HEK293 (cell line): Measurements from ENCODE around the gene EIF5A2.
A peak's percentile ranks its signal among the peaks of the same experiment; 100 is the strongest.

ENCODE experiments used
- HOXD13 ChIP-seq: sonication (generic); formaldehyde crosslinking; IDR thresholded peaks from 2 replicates; pipeline ENCODE4 v1.8.0; 2022; ENCODE audit warnings: missing genetic modification reagents, borderline replicate concordance
- KLF10 ChIP-seq: fragments of 450-650 bp; IDR thresholded peaks from 2 replicates; pipeline ENCODE4 v1.5.1; 2018; ENCODE audit warnings: missing biosample characterization, mild to moderate bottlenecking, missing genetic modification characterization
- MEIS1 ChIP-seq: sonication (generic); formaldehyde crosslinking; IDR thresholded peaks from 2 replicates; pipeline ENCODE4 v1.8.1; 2022; ENCODE audit warnings: missing genetic modification reagents, mild to moderate bottlenecking, borderline replicate concordance
- ZBTB26 ChIP-seq: fragments of 450-650 bp; formaldehyde crosslinking; optimal IDR thresholded peaks from 2 replicates; pipeline ENCODE3; 2016; ENCODE audit warnings: missing biosample characterization, mild to moderate bottlenecking, missing genetic modification characterization
- ZBTB49 ChIP-seq: fragments of 450-650 bp; formaldehyde crosslinking; IDR thresholded peaks from 2 replicates; pipeline ENCODE4 v1.5.1; 2016; ENCODE audit warnings: missing biosample characterization, missing genetic modification characterization, low read depth
- ZFP3 ChIP-seq: fragments of 450-650 bp; formaldehyde crosslinking; IDR thresholded peaks from 2 replicates; pipeline ENCODE4 v1.5.1; 2016; ENCODE audit warnings: low read depth, missing biosample characterization, missing genetic modification characterization
- ZNF19 ChIP-seq: fragments of 450-650 bp; formaldehyde crosslinking; IDR thresholded peaks from 2 replicates; pipeline ENCODE4; 2016; ENCODE audit warnings: missing biosample characterization, missing genetic modification characterization, low read depth
- ZNF341 ChIP-seq: fragments of 450-650 bp; formaldehyde crosslinking; IDR thresholded peaks from 2 replicates; pipeline ENCODE4; 2016; ENCODE audit warnings: low read depth, missing biosample characterization, missing genetic modification characterization
- ZNF426 ChIP-seq: fragments of 450-650 bp; formaldehyde crosslinking; IDR thresholded peaks from 2 replicates; pipeline ENCODE4 v1.5.1; 2017; ENCODE audit warnings: missing biosample characterization, missing genetic modification characterization, mild to moderate bottlenecking, inconsistent platforms, moderate library complexity
- ZNF548 ChIP-seq: fragments of 450-650 bp; formaldehyde crosslinking; IDR thresholded peaks from 2 replicates; pipeline ENCODE4 v1.5.1; 2016; ENCODE audit warnings: missing biosample characterization, missing genetic modification characterization
- ZNF558 ChIP-seq: fragments of 450-650 bp; formaldehyde crosslinking; IDR thresholded peaks from 2 replicates; pipeline ENCODE4 v1.5.1; 2016; ENCODE audit warnings: missing biosample characterization, missing genetic modification characterization
- ZNF664 ChIP-seq: fragments of 450-650 bp; formaldehyde crosslinking; IDR thresholded peaks from 2 replicates; pipeline ENCODE4 v1.5.1; 2016; ENCODE audit warnings: missing biosample characterization, missing genetic modification characterization
- ZNF670 ChIP-seq: fragments of 450-650 bp; formaldehyde crosslinking; IDR thresholded peaks from 2 replicates; pipeline ENCODE4 v1.5.1; 2016; ENCODE audit warnings: missing biosample characterization, missing genetic modification characterization, low read depth
- ZNF704 ChIP-seq: fragments of 450-650 bp; formaldehyde crosslinking; IDR thresholded peaks from 2 replicates; pipeline ENCODE4 v1.5.1; 2016; ENCODE audit warnings: missing biosample characterization, missing genetic modification characterization
- ZNF777 ChIP-seq: fragments of 450-650 bp; formaldehyde crosslinking; IDR thresholded peaks from 2 replicates; pipeline ENCODE4 v1.5.1; 2017; ENCODE audit warnings: missing biosample characterization, missing genetic modification characterization, borderline replicate concordance
- TF ChIP-seq, protein P1 (sequence below): fragments of 450-650 bp; formaldehyde crosslinking; IDR thresholded peaks from 2 replicates; pipeline ENCODE4 v1.5.1; 2017; ENCODE audit warnings: missing biosample characterization, missing genetic modification characterization
- TF ChIP-seq, protein P2 (sequence below): fragments of 450-650 bp; formaldehyde crosslinking; IDR thresholded peaks from 2 replicates; pipeline ENCODE4 v1.5.1; 2016; ENCODE audit warnings: missing biosample characterization, missing genetic modification characterization, borderline replicate concordance
- TF ChIP-seq, protein P3 (sequence below): fragments of 450-650 bp; formaldehyde crosslinking; IDR thresholded peaks from 2 replicates; pipeline ENCODE4 v1.5.1; 2016; ENCODE audit warnings: missing biosample characterization, missing genetic modification characterization
- TF ChIP-seq, protein P4 (sequence below): fragments of 450-650 bp; formaldehyde crosslinking; IDR thresholded peaks from 2 replicates; pipeline ENCODE4 v1.5.1; 2016; ENCODE audit warnings: missing biosample characterization, missing genetic modification characterization
- TF ChIP-seq, protein P5 (sequence below): fragments of 450-650 bp; formaldehyde crosslinking; IDR thresholded peaks from 2 replicates; pipeline ENCODE4 v1.5.1; 2016; ENCODE audit warnings: missing biosample characterization, missing genetic modification characterization

EIF5A2 gene

GRCh38 chr3:170908235-170909116 lies at the start of gene EIF5A2 (continued):
- TF ChIP-seq, protein P1, sequence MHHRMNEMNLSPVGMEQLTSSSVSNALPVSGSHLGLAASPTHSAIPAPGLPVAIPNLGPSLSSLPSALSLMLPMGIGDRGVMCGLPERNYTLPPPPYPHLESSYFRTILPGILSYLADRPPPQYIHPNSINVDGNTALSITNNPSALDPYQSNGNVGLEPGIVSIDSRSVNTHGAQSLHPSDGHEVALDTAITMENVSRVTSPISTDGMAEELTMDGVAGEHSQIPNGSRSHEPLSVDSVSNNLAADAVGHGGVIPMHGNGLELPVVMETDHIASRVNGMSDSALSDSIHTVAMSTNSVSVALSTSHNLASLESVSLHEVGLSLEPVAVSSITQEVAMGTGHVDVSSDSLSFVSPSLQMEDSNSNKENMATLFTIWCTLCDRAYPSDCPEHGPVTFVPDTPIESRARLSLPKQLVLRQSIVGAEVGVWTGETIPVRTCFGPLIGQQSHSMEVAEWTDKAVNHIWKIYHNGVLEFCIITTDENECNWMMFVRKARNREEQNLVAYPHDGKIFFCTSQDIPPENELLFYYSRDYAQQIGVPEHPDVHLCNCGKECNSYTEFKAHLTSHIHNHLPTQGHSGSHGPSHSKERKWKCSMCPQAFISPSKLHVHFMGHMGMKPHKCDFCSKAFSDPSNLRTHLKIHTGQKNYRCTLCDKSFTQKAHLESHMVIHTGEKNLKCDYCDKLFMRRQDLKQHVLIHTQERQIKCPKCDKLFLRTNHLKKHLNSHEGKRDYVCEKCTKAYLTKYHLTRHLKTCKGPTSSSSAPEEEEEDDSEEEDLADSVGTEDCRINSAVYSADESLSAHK (tag by site-specific recombination), result no peak
- TF ChIP-seq ZNF704 (tag by site-specific recombination) (no peak), KLF10 (no peak; the same call in 1 of the 2 replicates), ZNF664 (tag by site-specific recombination) (no peak), ZFP3 (tag by site-specific recombination) (no peak), ZNF558 (tag by site-specific recombination) (no peak), ZNF777 (no peak), ZNF19 (tag by site-specific recombination) (no peak), ZBTB26 (tag by site-specific recombination) (peak; percentile 86), HOXD13 (CRISPR knock-in tag) (no peak), ZNF670 (tag by site-specific recombination) (no peak), MEIS1 (no peak), ZNF341 (peak; percentile 43), ZNF426 (tag by site-specific recombination) (no peak), ZNF548 (tag by site-specific recombination) (no peak), ZBTB49 (no peak)
- TF ChIP-seq, protein P2, sequence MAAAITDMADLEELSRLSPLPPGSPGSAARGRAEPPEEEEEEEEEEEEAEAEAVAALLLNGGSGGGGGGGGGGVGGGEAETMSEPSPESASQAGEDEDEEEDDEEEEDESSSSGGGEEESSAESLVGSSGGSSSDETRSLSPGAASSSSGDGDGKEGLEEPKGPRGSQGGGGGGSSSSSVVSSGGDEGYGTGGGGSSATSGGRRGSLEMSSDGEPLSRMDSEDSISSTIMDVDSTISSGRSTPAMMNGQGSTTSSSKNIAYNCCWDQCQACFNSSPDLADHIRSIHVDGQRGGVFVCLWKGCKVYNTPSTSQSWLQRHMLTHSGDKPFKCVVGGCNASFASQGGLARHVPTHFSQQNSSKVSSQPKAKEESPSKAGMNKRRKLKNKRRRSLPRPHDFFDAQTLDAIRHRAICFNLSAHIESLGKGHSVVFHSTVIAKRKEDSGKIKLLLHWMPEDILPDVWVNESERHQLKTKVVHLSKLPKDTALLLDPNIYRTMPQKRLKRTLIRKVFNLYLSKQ (tag by site-specific recombination), result no peak
- TF ChIP-seq, protein P3, sequence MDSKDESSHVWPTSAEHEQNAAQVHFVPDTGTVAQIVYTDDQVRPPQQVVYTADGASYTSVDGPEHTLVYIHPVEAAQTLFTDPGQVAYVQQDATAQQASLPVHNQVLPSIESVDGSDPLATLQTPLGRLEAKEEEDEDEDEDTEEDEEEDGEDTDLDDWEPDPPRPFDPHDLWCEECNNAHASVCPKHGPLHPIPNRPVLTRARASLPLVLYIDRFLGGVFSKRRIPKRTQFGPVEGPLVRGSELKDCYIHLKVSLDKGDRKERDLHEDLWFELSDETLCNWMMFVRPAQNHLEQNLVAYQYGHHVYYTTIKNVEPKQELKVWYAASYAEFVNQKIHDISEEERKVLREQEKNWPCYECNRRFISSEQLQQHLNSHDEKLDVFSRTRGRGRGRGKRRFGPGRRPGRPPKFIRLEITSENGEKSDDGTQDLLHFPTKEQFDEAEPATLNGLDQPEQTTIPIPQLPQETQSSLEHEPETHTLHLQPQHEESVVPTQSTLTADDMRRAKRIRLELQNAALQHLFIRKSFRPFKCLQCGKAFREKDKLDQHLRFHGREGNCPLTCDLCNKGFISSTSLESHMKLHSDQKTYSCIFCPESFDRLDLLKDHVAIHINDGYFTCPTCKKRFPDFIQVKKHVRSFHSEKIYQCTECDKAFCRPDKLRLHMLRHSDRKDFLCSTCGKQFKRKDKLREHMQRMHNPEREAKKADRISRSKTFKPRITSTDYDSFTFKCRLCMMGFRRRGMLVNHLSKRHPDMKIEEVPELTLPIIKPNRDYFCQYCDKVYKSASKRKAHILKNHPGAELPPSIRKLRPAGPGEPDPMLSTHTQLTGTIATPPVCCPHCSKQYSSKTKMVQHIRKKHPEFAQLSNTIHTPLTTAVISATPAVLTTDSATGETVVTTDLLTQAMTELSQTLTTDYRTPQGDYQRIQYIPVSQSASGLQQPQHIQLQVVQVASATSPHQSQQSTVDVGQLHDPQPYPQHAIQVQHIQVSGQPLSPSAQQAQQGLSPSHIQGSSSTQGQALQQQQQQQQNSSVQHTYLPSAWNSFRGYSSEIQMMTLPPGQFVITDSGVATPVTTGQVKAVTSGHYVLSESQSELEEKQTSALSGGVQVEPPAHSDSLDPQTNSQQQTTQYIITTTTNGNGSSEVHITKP (tag by site-specific recombination), result no peak
- TF ChIP-seq, protein P4, sequence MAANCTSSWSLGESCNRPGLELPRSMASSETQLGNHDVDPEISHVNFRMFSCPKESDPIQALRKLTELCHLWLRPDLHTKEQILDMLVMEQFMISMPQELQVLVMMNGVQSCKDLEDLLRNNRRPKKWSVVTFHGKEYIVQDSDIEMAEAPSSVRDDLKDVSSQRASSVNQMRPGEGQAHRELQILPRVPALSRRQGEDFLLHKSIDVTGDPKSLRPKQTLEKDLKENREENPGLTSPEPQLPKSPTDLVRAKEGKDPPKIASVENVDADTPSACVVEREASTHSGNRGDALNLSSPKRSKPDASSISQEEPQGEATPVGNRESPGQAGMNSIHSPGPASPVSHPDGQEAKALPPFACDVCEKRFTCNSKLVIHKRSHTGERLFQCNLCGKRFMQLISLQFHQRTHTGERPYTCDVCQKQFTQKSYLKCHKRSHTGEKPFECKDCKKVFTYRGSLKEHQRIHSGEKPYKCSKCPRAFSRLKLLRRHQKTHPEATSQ (tag by site-specific recombination), result no peak
- TF ChIP-seq, protein P5, sequence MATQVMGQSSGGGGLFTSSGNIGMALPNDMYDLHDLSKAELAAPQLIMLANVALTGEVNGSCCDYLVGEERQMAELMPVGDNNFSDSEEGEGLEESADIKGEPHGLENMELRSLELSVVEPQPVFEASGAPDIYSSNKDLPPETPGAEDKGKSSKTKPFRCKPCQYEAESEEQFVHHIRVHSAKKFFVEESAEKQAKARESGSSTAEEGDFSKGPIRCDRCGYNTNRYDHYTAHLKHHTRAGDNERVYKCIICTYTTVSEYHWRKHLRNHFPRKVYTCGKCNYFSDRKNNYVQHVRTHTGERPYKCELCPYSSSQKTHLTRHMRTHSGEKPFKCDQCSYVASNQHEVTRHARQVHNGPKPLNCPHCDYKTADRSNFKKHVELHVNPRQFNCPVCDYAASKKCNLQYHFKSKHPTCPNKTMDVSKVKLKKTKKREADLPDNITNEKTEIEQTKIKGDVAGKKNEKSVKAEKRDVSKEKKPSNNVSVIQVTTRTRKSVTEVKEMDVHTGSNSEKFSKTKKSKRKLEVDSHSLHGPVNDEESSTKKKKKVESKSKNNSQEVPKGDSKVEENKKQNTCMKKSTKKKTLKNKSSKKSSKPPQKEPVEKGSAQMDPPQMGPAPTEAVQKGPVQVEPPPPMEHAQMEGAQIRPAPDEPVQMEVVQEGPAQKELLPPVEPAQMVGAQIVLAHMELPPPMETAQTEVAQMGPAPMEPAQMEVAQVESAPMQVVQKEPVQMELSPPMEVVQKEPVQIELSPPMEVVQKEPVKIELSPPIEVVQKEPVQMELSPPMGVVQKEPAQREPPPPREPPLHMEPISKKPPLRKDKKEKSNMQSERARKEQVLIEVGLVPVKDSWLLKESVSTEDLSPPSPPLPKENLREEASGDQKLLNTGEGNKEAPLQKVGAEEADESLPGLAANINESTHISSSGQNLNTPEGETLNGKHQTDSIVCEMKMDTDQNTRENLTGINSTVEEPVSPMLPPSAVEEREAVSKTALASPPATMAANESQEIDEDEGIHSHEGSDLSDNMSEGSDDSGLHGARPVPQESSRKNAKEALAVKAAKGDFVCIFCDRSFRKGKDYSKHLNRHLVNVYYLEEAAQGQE (tag by site-specific recombination), result no peak
